ENCODE measurements around the gene CFAP61.

Gene CFAP61

GRCh38 chr20:20303742-20304141 is 251.4 kb downstream of the CFAP61 start:
- no peak for DNase-seq (ENCODE audit: low read depth in 1 of 2, low spot score in 1 of 2)
- no peak for TF ChIP-seq JUND (IDR thresholded peaks at IDR 0.05; ENCODE audit: low read depth)
- in situ Hi-C loops (cut with HindIII; ENCODE audit: low pct_unique_long_range_greater_than_20kb, low sequenced_read_pairs): no loop called here

DNA sequence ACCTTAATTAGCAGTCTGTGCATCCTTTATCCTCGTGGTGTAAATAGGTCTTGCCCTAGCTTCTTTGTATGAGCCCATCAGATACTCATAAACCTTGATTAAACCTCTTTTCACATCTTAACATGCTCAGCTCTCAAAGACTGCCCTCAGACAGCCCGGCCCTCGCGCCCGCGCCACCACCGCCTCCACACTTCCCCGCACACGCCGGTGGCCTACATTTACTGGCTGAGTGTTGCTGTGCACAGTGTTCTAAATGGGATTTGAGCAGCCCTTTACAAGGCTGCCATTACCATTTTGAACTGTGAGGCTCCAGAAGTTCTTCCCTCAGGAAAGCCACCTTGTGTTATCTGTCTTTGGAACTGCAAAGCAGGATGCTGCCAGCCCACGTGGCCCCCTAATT is 252.6 kb downstream of the CFAP61 start:
- DNase-seq (ENCODE audit: low read depth in 1 of 2, low spot score in 1 of 2): no peak
- in situ Hi-C loops (cut with HindIII; ENCODE audit: low pct_unique_long_range_greater_than_20kb, low sequenced_read_pairs): no loop called here
- no peak for TF ChIP-seq JUND (IDR thresholded peaks at IDR 0.05; ENCODE audit: low read depth)

DNA sequence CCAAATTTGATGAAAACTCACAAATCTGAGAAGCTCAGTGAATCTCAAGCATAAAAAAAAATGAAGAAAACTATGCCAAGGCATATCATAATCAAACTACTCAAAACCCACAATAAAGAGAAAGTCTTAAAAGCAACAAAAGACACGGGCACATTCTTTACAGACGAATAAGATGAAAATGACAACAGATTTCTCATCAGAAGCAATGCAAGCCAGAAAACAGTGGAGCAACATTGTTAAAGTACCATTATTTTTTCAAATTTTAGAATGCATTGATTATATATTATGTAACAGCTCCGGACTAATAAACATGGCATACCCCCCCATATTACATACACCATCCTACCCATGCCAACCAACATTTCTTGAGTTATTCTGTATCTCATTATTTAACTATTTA is 260.2 kb downstream of the CFAP61 start:
- no peak for DNase-seq (ENCODE audit: low read depth in 1 of 2, low spot score in 1 of 2)
- no peak for TF ChIP-seq JUND (IDR thresholded peaks at IDR 0.05; ENCODE audit: low read depth)
- in situ Hi-C loops (cut with HindIII; ENCODE audit: low pct_unique_long_range_greater_than_20kb, low sequenced_read_pairs): no loop called here

GRCh38 chr20:20317195-20317594 is 264.9 kb downstream of the CFAP61 start:
- no peak for TF ChIP-seq JUND (IDR thresholded peaks at IDR 0.05; ENCODE audit: low read depth)
- in situ Hi-C loops (cut with HindIII; ENCODE audit: low pct_unique_long_range_greater_than_20kb, low sequenced_read_pairs): no loop called here
- no peak for DNase-seq (ENCODE audit: low read depth in 1 of 2, low spot score in 1 of 2)

GRCh38 chr20:20317621-20318364 is 265.5 kb downstream of the CFAP61 start:
- no peak for TF ChIP-seq JUND (IDR thresholded peaks at IDR 0.05; ENCODE audit: low read depth)
- in situ Hi-C loops (cut with HindIII; ENCODE audit: low pct_unique_long_range_greater_than_20kb, low sequenced_read_pairs): no loop called here
- DNase-seq (ENCODE audit: low read depth in 1 of 2, low spot score in 1 of 2): no peak

GRCh38 chr20:20318365-20319161 is 266.2 kb downstream of the CFAP61 start:
- no peak for DNase-seq (ENCODE audit: low read depth in 1 of 2, low spot score in 1 of 2)
- in situ Hi-C loops (cut with HindIII; ENCODE audit: low pct_unique_long_range_greater_than_20kb, low sequenced_read_pairs): no loop called here
- no peak for TF ChIP-seq JUND (IDR thresholded peaks at IDR 0.05; ENCODE audit: low read depth)

DNA sequence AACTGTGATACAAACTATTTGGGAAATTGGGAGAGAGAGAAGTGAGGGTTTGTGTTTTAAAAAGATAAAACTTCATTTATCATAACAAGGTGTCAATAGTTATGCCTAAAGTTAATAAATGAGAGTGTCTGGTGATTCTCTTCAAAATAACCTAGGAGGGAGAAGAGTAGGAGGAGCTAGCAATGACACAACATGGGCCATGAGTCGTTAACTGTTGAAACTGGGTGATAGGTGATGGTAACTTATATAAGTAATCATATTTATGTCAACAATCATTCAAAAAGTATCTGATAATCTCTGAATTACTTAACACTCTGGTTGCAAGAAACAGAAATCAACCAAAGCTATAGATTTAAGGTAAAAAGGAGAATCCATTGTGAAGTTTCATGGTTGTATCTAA is 268.8 kb downstream of the CFAP61 start:
- DNase-seq (ENCODE audit: low read depth in 1 of 2, low spot score in 1 of 2): no peak
- in situ Hi-C loops (cut with HindIII; ENCODE audit: low pct_unique_long_range_greater_than_20kb, low sequenced_read_pairs): no loop called here
- TF ChIP-seq JUND (IDR thresholded peaks at IDR 0.05; ENCODE audit: low read depth): no peak

- DNase-seq (ENCODE audit: low read depth in 1 of 2, low spot score in 1 of 2): no peak
- in situ Hi-C loops (cut with HindIII; ENCODE audit: low pct_unique_long_range_greater_than_20kb, low sequenced_read_pairs): no loop called here
Observed at GRCh38 chr20:20321917-20322316, 269.6 kb downstream of the CFAP61 start.

DNA sequence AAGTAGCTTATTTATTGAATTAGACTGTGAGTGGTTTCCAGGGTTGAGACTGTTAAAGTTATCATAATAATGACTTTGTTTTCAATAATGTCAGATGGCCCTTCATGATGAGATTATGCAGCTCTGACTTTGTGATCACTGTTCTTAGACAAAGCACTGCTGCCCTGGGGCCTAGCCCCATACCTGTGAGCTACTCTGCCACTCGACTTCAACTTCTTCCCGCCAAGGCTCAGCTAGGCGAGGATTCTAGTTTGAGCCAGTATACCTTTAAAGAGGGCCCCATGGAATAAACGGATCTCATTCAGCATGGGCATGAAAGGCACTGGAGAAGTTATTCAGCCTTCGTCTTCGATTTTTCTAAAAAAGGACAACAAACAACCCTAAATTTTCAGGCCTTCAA is 270.6 kb downstream of the CFAP61 start:
- in situ Hi-C loops (cut with HindIII; ENCODE audit: low pct_unique_long_range_greater_than_20kb, low sequenced_read_pairs): no loop called here
- no peak for DNase-seq (ENCODE audit: low read depth in 1 of 2, low spot score in 1 of 2)
- no peak for TF ChIP-seq JUND (IDR thresholded peaks at IDR 0.05; ENCODE audit: low read depth)

More at GRCh38 chr20:20321917-20322316, 269.6 kb downstream of the CFAP61 start:
- TF ChIP-seq JUND (IDR thresholded peaks at IDR 0.05; ENCODE audit: low read depth): no peak

DNA sequence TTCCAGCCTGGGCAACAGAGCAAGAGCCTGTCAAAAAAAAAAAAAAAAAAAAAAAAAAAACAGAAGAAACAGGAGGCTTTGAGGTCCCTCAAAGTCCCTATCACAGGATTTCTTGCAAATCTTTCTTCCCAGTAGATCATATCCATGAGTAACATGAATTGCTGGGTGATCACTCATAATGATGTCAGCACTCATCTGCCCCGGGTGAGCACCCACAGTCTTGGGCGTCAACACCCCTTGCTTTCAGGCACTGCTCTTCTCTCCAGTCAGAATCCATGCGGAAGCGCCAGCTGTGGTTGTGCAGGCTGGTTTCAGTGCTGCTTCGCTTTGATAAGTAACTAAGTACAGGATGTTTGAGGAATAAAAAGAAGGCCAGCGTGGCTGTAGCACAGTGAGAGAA is 275.4 kb downstream of the CFAP61 start:
- DNase-seq (ENCODE audit: low read depth in 1 of 2, low spot score in 1 of 2): no peak
- in situ Hi-C loops (cut with HindIII; ENCODE audit: low pct_unique_long_range_greater_than_20kb, low sequenced_read_pairs): no loop called here

DNA sequence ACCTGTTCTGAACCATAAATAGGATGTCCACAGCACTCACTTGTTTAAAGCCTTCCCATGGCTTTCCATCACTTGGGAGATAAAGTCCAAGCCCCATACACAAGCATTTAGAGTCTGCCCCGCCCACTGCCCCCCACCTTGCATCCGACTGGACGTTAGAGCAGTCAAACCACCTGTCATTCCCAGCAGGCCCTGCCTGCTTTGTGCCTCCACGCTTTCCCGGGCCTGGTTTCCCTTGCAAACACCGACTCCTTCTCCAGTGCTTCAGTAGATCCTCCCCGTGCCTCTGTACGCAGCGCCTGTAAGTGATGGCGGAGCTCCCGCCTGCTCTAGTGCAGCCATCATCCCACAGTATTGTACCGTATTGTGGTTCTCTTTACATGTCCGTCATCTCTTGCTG is 277.2 kb downstream of the CFAP61 start:
- no peak for TF ChIP-seq JUND (IDR thresholded peaks at IDR 0.05; ENCODE audit: low read depth)
- in situ Hi-C loops (cut with HindIII; ENCODE audit: low pct_unique_long_range_greater_than_20kb, low sequenced_read_pairs): no loop called here
- no peak for DNase-seq (ENCODE audit: low read depth in 1 of 2, low spot score in 1 of 2)

More for the DNA sequence above, 275.4 kb downstream of the CFAP61 start:
- no peak for TF ChIP-seq JUND (IDR thresholded peaks at IDR 0.05; ENCODE audit: low read depth)

- in situ Hi-C loops (cut with HindIII; ENCODE audit: low pct_unique_long_range_greater_than_20kb, low sequenced_read_pairs): no loop called here
- DNase-seq (ENCODE audit: low read depth in 1 of 2, low spot score in 1 of 2): no peak
- no peak for TF ChIP-seq JUND (IDR thresholded peaks at IDR 0.05; ENCODE audit: low read depth)
Observed at GRCh38 chr20:20331156-20331555, 278.8 kb downstream of the CFAP61 start.

DNA sequence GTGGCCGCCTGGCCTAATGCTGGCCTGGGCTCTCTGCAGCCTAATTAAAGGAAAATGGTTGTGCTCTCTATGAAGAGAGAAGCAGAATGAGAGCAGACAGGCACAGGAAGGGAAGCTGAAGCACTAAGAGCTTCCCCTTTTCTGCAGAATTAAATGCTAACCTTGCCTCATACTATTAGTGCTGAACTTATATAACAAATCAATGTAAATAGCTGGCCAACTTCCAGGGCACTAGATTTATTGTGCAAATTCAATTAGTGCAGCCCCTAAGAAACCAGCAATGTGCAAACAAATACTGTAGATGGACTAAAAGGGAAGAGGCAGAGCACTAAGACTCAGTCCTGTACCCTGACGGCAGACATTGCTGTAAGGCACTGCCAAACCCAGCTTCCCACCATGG is 279.5 kb downstream of the CFAP61 start:
- TF ChIP-seq JUND (IDR thresholded peaks at IDR 0.05; ENCODE audit: low read depth): no peak
- in situ Hi-C loops (cut with HindIII; ENCODE audit: low pct_unique_long_range_greater_than_20kb, low sequenced_read_pairs): no loop called here

More for the DNA sequence above, 279.5 kb downstream of the CFAP61 start:
- no peak for DNase-seq (ENCODE audit: low read depth in 1 of 2, low spot score in 1 of 2)

Data from T47D (cell line).